Measurements from ENCODE around the gene SMIM26. TPM values are rescaled to one million over a fixed set of nuclear protein-coding genes. Genes with fewer than 3 reads are reported as not detected.

The SMIM26 gene
- total and polyA plus RNA-seq, 9 of the 15 experiments (the other 6 are each of a cell fraction or from before 2014, with no cell fraction given), result 46.9 to 186 (median 86.5) TPM

DNA sequence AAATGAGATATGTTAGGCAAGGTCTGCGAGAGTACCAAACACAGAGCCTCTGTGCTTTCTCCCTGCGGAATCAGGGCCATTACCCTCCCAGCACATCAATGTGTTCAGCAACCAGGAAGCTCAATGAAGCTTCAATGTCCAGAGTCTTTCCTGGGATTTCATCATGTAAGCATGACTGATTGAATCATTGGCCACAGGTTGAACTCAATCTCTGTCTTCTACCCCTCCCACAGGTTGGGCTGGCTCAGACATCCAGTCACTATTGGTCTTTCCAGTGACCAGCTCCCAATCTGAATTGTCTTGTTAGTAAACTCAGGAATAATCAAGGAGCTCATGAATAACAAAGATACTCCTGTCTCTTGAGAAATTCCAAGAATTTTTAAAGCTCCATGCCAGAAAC, 17.9 kb downstream of the SMIM26 start:
- Histone ChIP-seq H3K9ac (ENCODE audit: insufficient read depth in 1 of 2, low read depth in 2 of 2, low read length in 2 of 2) (no peak overlapping the region), H3K27me3 (ENCODE audit: control insufficient read depth in 2 of 2, insufficient read depth in 2 of 2, low read length in 2 of 2) (no peaks in the 10 kb centered on the region), H3K4me1 (replicated peaks in 1 of 2; ENCODE audit: control insufficient read depth in 2 of 2, insufficient read depth in 2 of 2, low read length in 2 of 2) (peaks cover 8 to 13% of the 10 kb centered on the region in 2 experiments), H3K27ac (ENCODE audit: extremely low read depth, low read depth, low read length) (no peak overlapping the region), H4K20me1 (replicated peaks; ENCODE audit: control insufficient read depth, insufficient read depth, low read length) (no peaks in the 10 kb centered on the region), H3K4me3 (no peak overlapping the region), H3K79me2 (ENCODE audit: control insufficient read depth, insufficient read depth, low read length) (peaks cover 4% of the 10 kb centered on the region; the same call in 2 of the 3 replicates), H3K9me1 (ENCODE audit: control insufficient read depth, insufficient read depth, low read length) (no peaks in the 10 kb centered on the region), H2AFZ (ENCODE audit: low read depth, low read length) (no peak overlapping the region), H3K4me2 (ENCODE audit: insufficient read depth, low read length) (no peak overlapping the region), H3K9me3 (replicated peaks; ENCODE audit: control insufficient read depth, insufficient read depth, low read depth, low read length) (no peaks in the 10 kb centered on the region), H3K36me3 (ENCODE audit: control insufficient read depth, insufficient read depth, low read length) (no peaks in the 10 kb centered on the region)
- in situ Hi-C loops (cut with MboI), result no loop called here
- intact Hi-C loops (cut with micrococcal nuclease), result no loop called here
- DNase-seq (ENCODE audit: extremely low read depth in 1 of 4, low spot score in 3 of 4), result peak in 1 of 4 experiments; percentile 36
- 17% methylated on average over 2 of the region's 2 CpGs for WGBS (ENCODE audit: insufficient coverage, low coverage, missing lambda C conversion rate)
- ATAC-seq, result peak; percentile 72
- no TSS peak for BruUV-seq (replicated peaks)
- FAIRE-seq, result peak; percentile 48
- ChIA-PET POLR2A (interaction anchor here (1.0 kb wide), 3 partner anchors 8 to 13 kb away, joined by 3 to 4 read pairs (median 4); no protein-coding TSS in a partner anchor), CTCF (ENCODE audit: low intra/inter-chr PET ratio) (no interaction called here)
- no peak for TF ChIP-seq ZC3H11A (IDR thresholded peaks at IDR 0.05; ENCODE audit: low read depth, low read length)
- TF ChIP-seq ATF7 (IDR thresholded peaks at IDR 0.05), result peak; percentile 83
- TF ChIP-seq CHD2 (IDR thresholded peaks at IDR 0.05; ENCODE audit: low read depth, low read length), result no peak
- TF ChIP-seq RB1 (IDR thresholded peaks at IDR 0.05; ENCODE audit: low read depth), result no peak
- TF ChIP-seq, protein P1, sequence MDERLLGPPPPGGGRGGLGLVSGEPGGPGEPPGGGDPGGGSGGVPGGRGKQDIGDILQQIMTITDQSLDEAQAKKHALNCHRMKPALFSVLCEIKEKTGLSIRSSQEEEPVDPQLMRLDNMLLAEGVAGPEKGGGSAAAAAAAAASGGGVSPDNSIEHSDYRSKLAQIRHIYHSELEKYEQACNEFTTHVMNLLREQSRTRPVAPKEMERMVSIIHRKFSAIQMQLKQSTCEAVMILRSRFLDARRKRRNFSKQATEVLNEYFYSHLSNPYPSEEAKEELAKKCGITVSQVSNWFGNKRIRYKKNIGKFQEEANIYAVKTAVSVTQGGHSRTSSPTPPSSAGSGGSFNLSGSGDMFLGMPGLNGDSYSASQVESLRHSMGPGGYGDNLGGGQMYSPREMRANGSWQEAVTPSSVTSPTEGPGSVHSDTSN (CRISPR knock-in tag; IDR thresholded peaks at IDR 0.05; ENCODE audit: low read depth), result no peak
- TF ChIP-seq, protein P1 (tag; conservative IDR thresholded peaks at IDR 0.05; ENCODE audit: low read depth), result peak; percentile 44; the same call in 1 of the 2 replicates
- TF ChIP-seq PCBP2 (IDR thresholded peaks at IDR 0.05; ENCODE audit: low read depth, low read length, poor library complexity, severe bottlenecking), result no peak
- TF ChIP-seq NR2C1 (IDR thresholded peaks at IDR 0.05), result no peak
- TF ChIP-seq NR2C1 (tag; IDR thresholded peaks at IDR 0.05), result 0 out of 2 replicates have a peak, but pooled peaks have one; percentile 6
- TF ChIP-seq ATF3 (IDR thresholded peaks at IDR 0.05), result peak; percentile 91
- TF ChIP-seq ATF3 (CRISPR knock-in tag; conservative IDR thresholded peaks at IDR 0.05), result no peak
- TF ChIP-seq EP400 (IDR thresholded peaks at IDR 0.05), result peak; percentile 72
- no peak for TF ChIP-seq FOXK1 (CRISPR knock-in tag; IDR thresholded peaks at IDR 0.05; ENCODE audit: borderline replicate concordance)
- peak; percentile 91 for TF ChIP-seq PKNOX1 (IDR thresholded peaks at IDR 0.05)
- no peak for TF ChIP-seq ELK3 (CRISPR knock-in tag; IDR thresholded peaks at IDR 0.05)
- peak; percentile 94 for TF ChIP-seq CEBPG (CRISPR knock-in tag; IDR thresholded peaks at IDR 0.05)
- peak; percentile 77 to 97 for TF ChIP-seq CEBPG (tag; conservative IDR thresholded peaks at IDR 0.05 in 1 of 2, IDR thresholded peaks at IDR 0.05 in 1 of 2)
- no peak for TF ChIP-seq HSF4 (CRISPR knock-in tag; IDR thresholded peaks at IDR 0.05; ENCODE audit: borderline replicate concordance)
- no peak for TF ChIP-seq SP2 (IDR thresholded peaks at IDR 0.05; ENCODE audit: extremely low read depth, low read depth, low read length, poor library complexity, severe bottlenecking)
